EH (cell line): ENCODE data around the gene BRSK2.
A peak's percentile ranks its signal among the peaks of the same experiment; 100 is the strongest.

Source experiments
- DNase-seq: peaks from one replicate; pipeline ENCODE4 v3.0.0-alpha.2; 2015; ENCODE audit warnings: low read depth

Gene BRSK2

GRCh38 chr11:1375955-1376258 is 13.8 kb upstream of the BRSK2 start:
- no peak for DNase-seq

- no peak for DNase-seq
These were observed 12.4 kb upstream of the BRSK2 start for GRCh38 chr11:1377231-1377780.

- no peak for DNase-seq
These were observed 7.8 kb upstream of the BRSK2 start for GRCh38 chr11:1381793-1382425.

GRCh38 chr11:1382429-1382828 is 7.3 kb upstream of the BRSK2 start:
- DNase-seq, result no peak

- peak; percentile 73 for DNase-seq
These were observed 6.7 kb upstream of the BRSK2 start for GRCh38 chr11:1382831-1383607.

- peak; percentile 9 for DNase-seq
These were observed 5.3 kb upstream of the BRSK2 start for GRCh38 chr11:1384199-1384970.

- no peak for DNase-seq
These were observed 2.2 kb upstream of the BRSK2 start for GRCh38 chr11:1387521-1387920.

- DNase-seq, result no peak
These were observed 1.6 kb upstream of the BRSK2 start for GRCh38 chr11:1387961-1388762.

- DNase-seq, result peak; percentile 12
These were observed 1.0 kb upstream of the BRSK2 start for GRCh38 chr11:1388763-1389102.

- DNase-seq, result peak; percentile 97
These were observed 417 bp upstream of the BRSK2 start for GRCh38 chr11:1389103-1389931.

GRCh38 chr11:1390569-1391164 is 933 bp downstream of the BRSK2 start:
- DNase-seq, result peak; percentile 9

GRCh38 chr11:1391165-1392075 is 1.7 kb downstream of the BRSK2 start:
- DNase-seq, result no peak

- no peak for DNase-seq
These were observed 2.4 kb downstream of the BRSK2 start for GRCh38 chr11:1392111-1392510.

- DNase-seq, result no peak
These were observed 2.8 kb downstream of the BRSK2 start for GRCh38 chr11:1392561-1392960.

GRCh38 chr11:1393038-1393710 is 3.4 kb downstream of the BRSK2 start:
- DNase-seq, result no peak

- DNase-seq, result no peak
These were observed 5.4 kb downstream of the BRSK2 start for GRCh38 chr11:1394936-1395772.

GRCh38 chr11:1395773-1396374 is 6.1 kb downstream of the BRSK2 start:
- DNase-seq, result no peak

GRCh38 chr11:1396375-1396841 is 6.7 kb downstream of the BRSK2 start:
- no peak for DNase-seq
